ENCODE data around the gene MYO19.
A peak's percentile ranks its signal among the peaks of the same experiment; 100 is the strongest.
"Not testable (repeated sequence)": the region's sequence is repeated elsewhere in the genome, so short reads cannot be mapped to it uniquely, and the experiment has no call there.

MYO19 gene

GRCh38 chr17:36498560-36499300, 35.9 kb downstream of the MYO19 start:
- DNase-seq: no peak

- DNase-seq: no peak
These were observed 36.5 kb downstream of the MYO19 start for GRCh38 chr17:36498155-36498554.

GRCh38 chr17:36496018-36496789, 38.5 kb downstream of the MYO19 start:
- no peak for DNase-seq

GRCh38 chr17:36495076-36495578, 39.5 kb downstream of the MYO19 start:
- DNase-seq: no peak

- no peak for DNase-seq
These were observed 40.0 kb downstream of the MYO19 start for GRCh38 chr17:36494674-36495073.

- DNase-seq: no peak
These were observed 40.7 kb downstream of the MYO19 start for GRCh38 chr17:36493956-36494355.

GRCh38 chr17:36486204-36487194, 48.2 kb downstream of the MYO19 start, which contains the start of gene ZNHIT3:
TSS of gene ZNHIT3 (plus strand) at chr17:36486681. CDS start at chr17:36486700, 19 bp downstream.
- DNase-seq: peak; percentile 88

GRCh38 chr17:36485805-36486203, 48.9 kb downstream of the MYO19 start:
- DNase-seq: no peak

- DNase-seq: no peak
These were observed 49.6 kb downstream of the MYO19 start for GRCh38 chr17:36485027-36485426.

GRCh38 chr17:36484021-36484420, 50.6 kb downstream of the MYO19 start:
- not testable (repeated sequence) for DNase-seq

- peak; percentile 72 to 75 for DNase-seq
These were observed 51.8 kb downstream of the MYO19 start for GRCh38 chr17:36482611-36483504.

GRCh38 chr17:36481829-36482228, 52.8 kb downstream of the MYO19 start:
- DNase-seq: no peak

GRCh38 chr17:36475346-36475970, 59.2 kb downstream of the MYO19 start:
- DNase-seq: no peak

- DNase-seq: no peak
These were observed 60.1 kb downstream of the MYO19 start for GRCh38 chr17:36474571-36474970.

- DNase-seq: no peak
These were observed 64.2 kb downstream of the MYO19 start for GRCh38 chr17:36470499-36470898.

GRCh38 chr17:36469733-36470132, 64.9 kb downstream of the MYO19 start:
- DNase-seq: no peak

GRCh38 chr17:36468903-36469635, 65.6 kb downstream of the MYO19 start:
- DNase-seq: no peak

GRCh38 chr17:36464765-36465088, 69.9 kb downstream of the MYO19 start:
- DNase-seq: no peak

- peak in 1 of 2 experiments; percentile 6 for DNase-seq
These were observed 70.5 kb downstream of the MYO19 start for GRCh38 chr17:36463916-36464764.

Measured in activated CD4-positive, alpha-beta T cell treated with anti-CD3 and anti-CD28 coated beads, Interleukin-2, amount 50 U/mL, for 4 hours (primary cell).